Left lung (tissue), 10 donors: ENCODE measurements around the gene CYTH2. TPM values are rescaled to one million over a fixed set of nuclear protein-coding genes. Genes with fewer than 3 reads are reported as not detected.

Source experiments
- ATAC-seq: fragments of 200-7000 bp; cut with Tn5 transposase; one replicate; pipeline ENCODE4 v1.9.1; 2020; ENCODE audit warnings: moderate library complexity
- DNase-seq, 4 donors: peaks; one replicate each; pipeline ENCODE4 v3.0.0-alpha.2; 2013 to 2020
- H3K27ac ChIP-seq, 2 donors: fragments of 200-600 bp; sonication (generic) in 1 of 2; one replicate each; pipeline versions ENCODE4 v1.5.0 to v1.8.0; 2020 to 2021
- H3K27me3 ChIP-seq, 2 donors: fragments of 200-600 bp; sonication (generic) in 1 of 2; one replicate each; pipeline versions ENCODE4 v1.5.0 to v1.8.0; 2020 to 2021
- H3K36me3 ChIP-seq, 2 donors: fragments of 200-600 bp; sonication (generic) in 1 of 2; one replicate each; pipeline versions ENCODE4 v1.5.0 to v1.8.0; 2020 to 2021
- H3K4me1 ChIP-seq, 2 donors: fragments of 200-600 bp; one replicate each; pipeline ENCODE4 v1.8.0; 2021
- H3K4me3 ChIP-seq, 2 donors: fragments of 200-600 bp; sonication (generic) in 1 of 2; one replicate each; pipeline versions ENCODE4 v1.5.0 to v1.8.0; 2020 to 2021; ENCODE audit warnings: mild to moderate bottlenecking in 1 of 2
- H3K9me3 ChIP-seq, 2 donors: fragments of 200-600 bp; sonication (generic) in 1 of 2; one replicate each; pipeline versions ENCODE4 v1.5.0 to v1.8.0; 2020 to 2021
- CTCF ChIP-seq, 2 donors: fragments of 200-600 bp; sonication (generic) in 1 of 2; IDR thresholded peaks; one replicate each; pipeline versions ENCODE4 v1.5.0 to v1.8.0; 2021; ENCODE audit warnings: antibody characterized with exemption in 2 of 2
- intact Hi-C, 2 donors: fragments of 100-400 bp; cut with DNase I; formaldehyde crosslinking; loops; one replicate each; pipeline versions ENCODE4 v1.11.2 to v1.14.2; 2022
- polyA plus RNA-seq, 6 donors: library from polyadenylated mRNA; unstranded; fragments of 120-200 nt; gene quantifications; one replicate each; pipeline ENCODE4 v1.2.1, GENCODE V29; 2013; ENCODE audit not compliant: insufficient read length in 6 of 6
- total RNA-seq, 2 donors: library from RNA; stranded (reverse); fragmentation: NEBNext Ultra II Directional; extraction: Animal tissue kit (Norgen Biotek cat#: 25700); gene quantifications; one replicate each; pipeline ENCODE4 v1.2.1, GENCODE V29; 2021
- donor health status: DM: no; HTN: yes; CAD: no.
- donor health status: DM: no; HTN: no; CAD: no.

Gene CYTH2
- total and polyA plus RNA-seq, 8 donors = 49.8 to 108 (median 88.7) TPM

DNA sequence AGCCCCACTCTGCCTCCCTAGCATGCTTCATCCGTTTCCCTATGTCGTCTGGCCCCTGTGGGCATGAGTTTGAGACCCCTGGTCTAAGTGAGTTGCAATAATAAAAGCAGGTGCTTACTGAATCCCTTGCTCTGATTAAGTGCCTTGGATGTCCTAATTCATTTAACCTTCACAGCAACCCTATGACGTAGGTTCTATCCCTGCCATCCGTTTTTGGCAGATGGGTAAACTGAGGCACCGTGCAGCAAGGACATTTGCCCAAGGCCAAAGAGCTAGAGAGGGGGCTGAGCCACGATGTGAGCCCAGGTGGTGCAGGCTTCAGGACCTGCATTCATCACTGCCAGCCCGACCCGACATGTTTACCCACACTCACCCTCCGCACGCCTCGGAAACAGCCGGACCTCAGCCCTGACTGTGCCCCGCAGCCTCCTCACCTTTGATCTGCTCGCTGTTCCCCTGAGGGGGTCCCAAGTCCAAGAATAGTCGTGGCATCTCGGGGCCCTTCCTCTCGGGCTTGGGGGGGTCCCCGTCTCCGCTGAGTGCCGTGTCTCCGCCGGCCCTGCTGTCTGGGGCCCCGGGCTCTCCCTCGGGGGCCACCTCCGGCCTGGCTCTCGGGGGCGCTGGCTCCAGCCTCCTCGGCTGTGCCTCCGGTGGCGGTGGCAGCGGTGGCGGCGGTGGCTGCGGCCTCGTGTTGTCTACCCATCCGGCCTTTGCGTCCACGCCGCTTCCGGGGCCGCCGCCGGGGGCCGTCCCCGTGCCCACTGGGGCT, 28.0 kb downstream of the CYTH2 start:
- Histone ChIP-seq H3K36me3 (no peaks in the 10 kb centered on the region), H3K27ac (no peak overlapping the region), H3K4me1 (peaks cover 0 to 43% of the 10 kb centered on the region in 2 donors), H3K4me3 (no peak overlapping the region), H3K9me3 (no peaks in the 10 kb centered on the region), H3K27me3 (peaks cover 12 to 85% of the 10 kb centered on the region in 2 donors)
- DNase-seq (no peak), ATAC-seq (no peak)
- no peak for TF ChIP-seq CTCF (IDR thresholded peaks at IDR 0.05)
- intact Hi-C loops = no loop called here

GRCh38 chr19:48497728-48498594, 28.8 kb downstream of the CYTH2 start:
- no peaks in the 10 kb centered on the region for H3K9me3 ChIP-seq
- intact Hi-C loops = no loop called here
- TF ChIP-seq CTCF (IDR thresholded peaks at IDR 0.05) = no peak
- DNase-seq (no peak), ATAC-seq (no peak)
- H3K4me3 ChIP-seq = no peak overlapping the region
- peaks cover 0 to 49% of the 10 kb centered on the region in 2 donors for H3K4me1 ChIP-seq
- peaks cover 12 to 85% of the 10 kb centered on the region in 2 donors for H3K27me3 ChIP-seq
- H3K27ac ChIP-seq = no peak overlapping the region
- H3K36me3 ChIP-seq = no peaks in the 10 kb centered on the region

DNA sequence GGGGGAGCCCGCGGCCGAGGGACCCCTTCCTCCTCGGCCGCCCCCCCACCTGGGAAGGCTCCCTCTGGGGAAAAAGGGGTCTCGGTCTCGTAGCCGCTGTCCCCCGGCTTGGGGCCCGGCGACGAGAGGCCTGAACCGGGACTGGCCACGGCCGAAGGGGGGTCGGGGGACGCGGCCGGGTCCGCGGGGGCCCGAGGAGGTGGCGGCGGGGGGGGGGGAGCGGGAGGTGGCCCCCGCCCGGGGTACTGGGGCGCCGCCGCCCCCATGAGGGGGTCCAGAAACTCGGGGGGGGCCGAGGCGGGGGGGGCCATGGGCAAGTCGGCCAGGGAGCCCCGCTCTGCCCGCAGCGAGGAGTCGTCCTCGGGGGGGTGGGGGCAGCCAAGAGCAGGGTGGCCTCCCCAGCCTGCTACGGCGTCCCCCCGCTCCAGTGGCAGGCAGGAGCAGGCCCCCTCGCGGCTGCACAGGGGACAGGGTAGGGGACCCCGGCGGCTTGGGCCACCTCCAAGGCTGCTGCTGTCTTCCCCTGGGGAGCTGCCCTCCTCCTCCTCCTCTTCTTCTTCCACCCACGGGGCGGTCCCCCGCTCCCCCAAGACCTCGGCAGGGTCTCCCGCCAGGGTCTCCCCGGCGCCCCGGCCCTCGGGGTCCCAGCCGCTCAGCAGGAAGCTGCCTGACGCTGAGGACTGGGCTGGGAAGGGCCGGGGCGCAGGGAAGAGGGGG, 29.6 kb downstream of the CYTH2 start:
- H3K36me3 ChIP-seq = no peaks in the 10 kb centered on the region
- DNase-seq (no peak), ATAC-seq (no peak)
- H3K9me3 ChIP-seq = no peaks in the 10 kb centered on the region
- H3K27ac ChIP-seq = no peak overlapping the region
- TF ChIP-seq CTCF (IDR thresholded peaks at IDR 0.05) = no peak
- H3K4me1 ChIP-seq = peaks cover 0 to 49% of the 10 kb centered on the region in 2 donors
- intact Hi-C loops = no loop called here
- H3K4me3 ChIP-seq = no peak overlapping the region
- H3K27me3 ChIP-seq = peaks cover 12 to 84% of the 10 kb centered on the region in 2 donors

- H3K4me1 ChIP-seq = peaks cover 0 to 42% of the 10 kb centered on the region in 2 donors
- no peaks in the 10 kb centered on the region for H3K36me3 ChIP-seq
- DNase-seq (no peak), ATAC-seq (no peak)
- TF ChIP-seq CTCF (IDR thresholded peaks at IDR 0.05) = no peak
- no peaks in the 10 kb centered on the region for H3K9me3 ChIP-seq
- peaks cover 12 to 77% of the 10 kb centered on the region in 2 donors for H3K27me3 ChIP-seq
- intact Hi-C loops = loop anchor here in 1 of 2 donors (10.0 kb wide), 1 partner anchor 85 kb away; no protein-coding TSS in a partner anchor
- H3K27ac ChIP-seq = no peak overlapping the region
- H3K4me3 ChIP-seq = no peak overlapping the region
Observed at GRCh38 chr19:48499316-48500090, 30.3 kb downstream of the CYTH2 start.
